Tibial nerve (tissue), 4 donors: ENCODE measurements around the gene L3MBTL2. TPM values are rescaled to one million over a fixed set of nuclear protein-coding genes. Genes with fewer than 3 reads are reported as not detected.

Experiments used
- DNase-seq, 2 donors: peaks; one replicate each; pipeline ENCODE4 v3.0.0-alpha.2; 2019; ENCODE audit warnings: low spot score in 2 of 2
- H3K27ac ChIP-seq, 4 donors: fragments of 200-600 bp; sonication (generic) in 3 of 4; one replicate each; pipeline ENCODE4 v1.5.1; 2017 to 2019; ENCODE audit warnings: mild to moderate bottlenecking in 1 of 4
- H3K27me3 ChIP-seq, 2 donors: fragments of 200-600 bp; sonication (generic) in 1 of 2; one replicate each; pipeline versions ENCODE4 v1.5.1 to v1.6.0; 2017 to 2019
- H3K36me3 ChIP-seq, 3 donors: fragments of 200-600 bp; sonication (generic); one replicate each; pipeline ENCODE4 v1.5.1; 2018 to 2019
- H3K4me1 ChIP-seq, 4 donors: fragments of 200-600 bp; sonication (generic) in 3 of 4; one replicate each; pipeline ENCODE4 v1.5.1; 2017 to 2019
- H3K4me3 ChIP-seq, 4 donors: fragments of 200-600 bp; sonication (generic) in 3 of 4; one replicate each; pipeline ENCODE4 v1.5.1; 2017 to 2019; ENCODE audit warnings: mild to moderate bottlenecking in 1 of 4, moderate library complexity in 1 of 4
- H3K9me3 ChIP-seq, 4 donors: fragments of 200-600 bp; sonication (generic) in 3 of 4; one replicate each; pipeline ENCODE4 v1.5.1; 2017 to 2019
- CTCF ChIP-seq, 5 experiments: fragments of 200-600 bp in 3 of 5; fragments of 450-650 bp in 2 of 5; sonication (generic) in 3 of 5; IDR thresholded peaks; one replicate each; pipeline ENCODE4 v1.5.1; 2016 to 2019; ENCODE audit warnings: antibody characterized with exemption in 5 of 5, mild to moderate bottlenecking in 3 of 5, moderate library complexity in 2 of 5
- EP300 ChIP-seq, 2 donors: sonication (generic); formaldehyde crosslinking; IDR thresholded peaks; one replicate each; pipeline ENCODE4 v1.6.1; 2017; ENCODE audit warnings: antibody characterized with exemption in 2 of 2, mild to moderate bottlenecking in 1 of 2
- POLR2A ChIP-seq, 2 donors: fragments of 450-650 bp; IDR thresholded peaks; one replicate each; pipeline ENCODE4 v1.6.1; 2017; ENCODE audit warnings: antibody characterized with exemption in 2 of 2, mild to moderate bottlenecking in 2 of 2, moderate library complexity in 2 of 2
- WGBS, 2 donors: methylation state at CpG; one replicate each; pipeline ENCODE4 v1.1.5; 2018; 5-methylcytosine and 5-hydroxymethylcytosine counted together
- total RNA-seq, 4 donors: library from RNA; depleted of rRNA; stranded (reverse); fragments of >200 nt; gene quantifications; one replicate each; pipeline ENCODE4 v1.1.0, GENCODE V29; 2016

The L3MBTL2 gene
- total RNA-seq, 4 donors from 2014 or later = 21.2 to 27.4 (median 24.3) TPM

DNA sequence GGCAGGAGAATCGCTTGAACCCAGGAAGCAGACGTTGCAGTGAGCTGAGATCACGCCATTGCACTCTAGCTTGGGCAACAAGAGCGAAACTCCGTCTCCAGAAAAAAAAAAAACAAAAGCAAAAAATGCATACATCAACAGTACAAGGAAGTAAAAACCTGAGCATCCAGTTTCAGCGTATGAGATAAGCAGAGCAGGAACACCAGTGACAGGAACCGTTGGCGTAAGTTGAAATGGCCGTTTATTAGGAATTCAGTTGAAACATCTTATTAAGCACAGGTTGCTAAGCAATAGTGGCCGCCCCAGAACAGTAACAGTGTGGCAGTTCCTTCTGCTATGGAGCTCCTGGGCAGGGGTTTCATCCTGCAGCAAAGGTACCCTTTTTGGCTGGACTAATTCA lies 4.0 kb upstream of the L3MBTL2 start:
- Histone ChIP-seq H3K27ac (no peak overlapping the region), H3K4me3 (no peak overlapping the region), H3K4me1 (peaks cover 0 to 26% (median 18%) of the 10 kb centered on the region in 4 donors), H3K9me3 (no peaks in the 10 kb centered on the region), H3K36me3 (peaks cover 0 to under 1% (median 0%) of the 10 kb centered on the region in 3 donors), H3K27me3 (no peaks in the 10 kb centered on the region)
- WGBS, 2 donors = 70 to 77% methylated on average over 10 of the region's 10 CpGs
- no peak for DNase-seq
- TF ChIP-seq CTCF (IDR thresholded peaks at IDR 0.05) = no peak
- TF ChIP-seq EP300 (IDR thresholded peaks at IDR 0.05) = no peak
- no peak for TF ChIP-seq POLR2A (IDR thresholded peaks at IDR 0.05)

DNA sequence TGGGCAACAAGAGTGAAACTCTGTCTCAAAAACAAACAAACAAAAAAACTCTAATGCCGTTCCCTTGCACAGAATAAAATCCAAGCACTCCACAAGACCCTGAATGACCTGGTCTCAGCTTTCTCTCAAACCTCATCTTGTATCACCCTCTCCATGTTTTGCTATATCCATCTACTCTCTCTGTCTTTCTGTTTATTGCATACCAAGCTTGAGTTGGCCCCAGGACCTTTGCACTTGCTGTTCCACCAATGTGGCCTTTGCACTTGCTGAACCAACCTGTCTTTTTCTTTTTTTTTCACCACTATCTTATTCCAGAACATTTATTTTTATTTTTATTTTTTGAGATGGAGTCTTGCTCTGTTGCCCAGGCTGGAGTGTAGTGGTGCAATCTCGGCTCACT lies 2.0 kb upstream of the L3MBTL2 start:
- Histone ChIP-seq H3K27ac (no peak overlapping the region), H3K4me1 (peaks cover 0 to 23% (median 9%) of the 10 kb centered on the region in 4 donors), H3K9me3 (no peaks in the 10 kb centered on the region), H3K36me3 (peaks cover 0 to 15% (median 0%) of the 10 kb centered on the region in 3 donors), H3K4me3 (no peak overlapping the region), H3K27me3 (no peaks in the 10 kb centered on the region)
- no peak for TF ChIP-seq EP300 (IDR thresholded peaks at IDR 0.05)
- no peak for TF ChIP-seq CTCF (IDR thresholded peaks at IDR 0.05)
- no peak for TF ChIP-seq POLR2A (IDR thresholded peaks at IDR 0.05)
- no peak for DNase-seq
- WGBS, 2 donors = 94% methylated on average over 2 of the region's 2 CpGs

- DNase-seq = no peak
- Histone ChIP-seq H3K4me3 (no peak overlapping the region), H3K9me3 (no peaks in the 10 kb centered on the region), H3K27ac (no peak overlapping the region), H3K4me1 (peaks cover 0 to 16% (median 5%) of the 10 kb centered on the region in 4 donors), H3K36me3 (peaks cover 0 to 24% (median 0%) of the 10 kb centered on the region in 3 donors), H3K27me3 (no peaks in the 10 kb centered on the region)
- TF ChIP-seq POLR2A (IDR thresholded peaks at IDR 0.05) = no peak
- TF ChIP-seq CTCF (IDR thresholded peaks at IDR 0.05) = no peak
- TF ChIP-seq EP300 (IDR thresholded peaks at IDR 0.05) = no peak
- WGBS, 2 donors = 65 to 66% methylated on average over 6 of the region's 6 CpGs
These were observed 1.0 kb upstream of the L3MBTL2 start for GRCh38 chr22:41204066-41204465.

GRCh38 chr22:41206719-41207118 lies 1.6 kb downstream of the L3MBTL2 start:
- H3K4me1 ChIP-seq = peaks cover 0 to 16% (median 5%) of the 10 kb centered on the region in 4 donors
- no peak for TF ChIP-seq POLR2A (IDR thresholded peaks at IDR 0.05)
- TF ChIP-seq EP300 (IDR thresholded peaks at IDR 0.05) = no peak
- TF ChIP-seq CTCF (IDR thresholded peaks at IDR 0.05) = no peak
- H3K9me3 ChIP-seq = no peaks in the 10 kb centered on the region
- no peak overlapping the region for H3K4me3 ChIP-seq
- WGBS, 2 donors = 94 to 95% methylated on average over 9 of the region's 9 CpGs
- H3K36me3 ChIP-seq = peaks cover 0 to 50% (median 0%) of the 10 kb centered on the region in 3 donors
- no peaks in the 10 kb centered on the region for H3K27me3 ChIP-seq
- no peak for DNase-seq
- no peak overlapping the region for H3K27ac ChIP-seq

DNA sequence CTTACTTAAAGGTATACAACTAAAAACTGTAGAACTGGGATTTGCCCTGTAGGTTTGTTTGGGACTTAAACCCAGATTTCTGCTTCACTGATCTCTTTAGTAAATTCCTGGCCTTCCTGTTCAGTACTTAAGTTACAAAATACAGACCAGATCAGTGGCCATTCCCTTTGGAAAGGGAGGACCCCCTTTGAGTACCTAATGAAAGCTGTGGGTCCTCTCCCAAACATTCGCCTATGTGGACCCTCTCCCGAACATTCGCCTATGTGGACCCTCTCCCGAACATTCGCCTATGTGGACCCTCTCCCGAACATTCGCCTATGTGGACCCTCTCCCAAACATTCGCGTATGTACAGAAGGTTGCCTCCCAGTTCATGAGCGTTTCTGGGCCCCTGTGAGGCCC lies 10.3 kb downstream of the L3MBTL2 start:
- no peaks in the 10 kb centered on the region for H3K27me3 ChIP-seq
- no peak overlapping the region for H3K4me3 ChIP-seq
- no peaks in the 10 kb centered on the region for H3K9me3 ChIP-seq
- DNase-seq = no peak
- TF ChIP-seq EP300 (IDR thresholded peaks at IDR 0.05) = no peak
- no peak for TF ChIP-seq POLR2A (IDR thresholded peaks at IDR 0.05)
- no peak for TF ChIP-seq CTCF (IDR thresholded peaks at IDR 0.05)
- no peak overlapping the region for H3K27ac ChIP-seq
- peaks cover 0 to 78% (median 0%) of the 10 kb centered on the region in 3 donors for H3K36me3 ChIP-seq
- WGBS, 2 donors = 96 to 99% methylated on average over 10 of the region's 10 CpGs
- H3K4me1 ChIP-seq = peaks cover 0 to 27% (median 18%) of the 10 kb centered on the region in 4 donors
